Body of pancreas (tissue), 4 donors: ENCODE data around the gene CEP20. TPM values are rescaled to one million over a fixed set of nuclear protein-coding genes. Genes with fewer than 3 reads are reported as not detected.
A peak's percentile ranks its signal among the peaks of the same experiment; 100 is the strongest.

Experiments
- ATAC-seq: fragments of 150-250 bp; one replicate; pipeline ENCODE4 v1.9.1; 2016
- DNase-seq, 4 donors: peaks; one replicate each; pipeline ENCODE4 v3.0.0-alpha.2; 2019
- H3K27ac ChIP-seq, 4 donors: fragments of 200-600 bp; sonication (generic); 1 replicate in 3 of 4; 2 replicates in 1 of 4; pipeline versions ENCODE4 v1.5.1 to v1.6.1; 2016 to 2019; ENCODE audit warnings: mild to moderate bottlenecking in 1 of 4, mixed read lengths in 1 of 4, moderate library complexity in 1 of 4
- H3K27me3 ChIP-seq, 2 donors: fragments of 200-600 bp; sonication (generic); one replicate each; pipeline ENCODE4 v1.6.0; 2016; ENCODE audit warnings: mild to moderate bottlenecking in 1 of 2
- H3K36me3 ChIP-seq, 2 donors: fragments of 200-600 bp; sonication (generic); replicated peaks in 1 of 2; 2 replicates each; pipeline ENCODE4 v1.5.1; 2016; ENCODE audit warnings: low read depth in 2 of 2; ENCODE audit not compliant: insufficient read depth in 1 of 2
- H3K4me1 ChIP-seq: fragments of 200-600 bp; sonication (generic); one replicate; pipeline ENCODE4 v1.6.0; 2016
- H3K4me3 ChIP-seq, 2 donors: fragments of 200-600 bp; sonication (generic); 1 replicate in 1 of 2; 2 replicates in 1 of 2; pipeline ENCODE4 v1.5.1; 2016 to 2019
- H3K9me3 ChIP-seq, 3 donors: fragments of 200-600 bp; sonication (generic); 1 replicate in 2 of 3; 2 replicates in 1 of 3; pipeline ENCODE4 v1.5.1; 2016
- POLR2A ChIP-seq, 3 donors: fragments of 450-650 bp; IDR thresholded peaks; one replicate each; pipeline ENCODE4 v1.6.1; 2016; ENCODE audit warnings: antibody characterized with exemption in 3 of 3, mild to moderate bottlenecking in 2 of 3
- WGBS, 2 donors: methylation state at CpG; one replicate each; pipeline ENCODE4 v1.1.5; 2017; 5-methylcytosine and 5-hydroxymethylcytosine counted together
- intact Hi-C: fragments of 100-400 bp; cut with DNase I; formaldehyde crosslinking; loops from one replicate; pipeline ENCODE4 v1.15.1; 2023
- total RNA-seq, 2 donors: library from RNA; depleted of rRNA; stranded (reverse); fragments of >200 nt; gene quantifications; one replicate each; pipeline ENCODE4 v1.1.0, GENCODE V29; 2016
- TF ChIP-seq, protein P1 (sequence below), 7 experiments: fragments of 450-650 bp in 4 of 7; fragments of 200-600 bp in 3 of 7; sonication (generic) in 3 of 7; IDR thresholded peaks; one replicate each; pipeline ENCODE4 v1.5.1; 2016 to 2019; ENCODE audit warnings: antibody characterized with exemption in 7 of 7

Gene CEP20
- total RNA-seq, 2 donors from 2014 or later, result 17.5 to 21.3 TPM

- TF ChIP-seq POLR2A (IDR thresholded peaks at IDR 0.05), result no peak
- TF ChIP-seq, protein P1, sequence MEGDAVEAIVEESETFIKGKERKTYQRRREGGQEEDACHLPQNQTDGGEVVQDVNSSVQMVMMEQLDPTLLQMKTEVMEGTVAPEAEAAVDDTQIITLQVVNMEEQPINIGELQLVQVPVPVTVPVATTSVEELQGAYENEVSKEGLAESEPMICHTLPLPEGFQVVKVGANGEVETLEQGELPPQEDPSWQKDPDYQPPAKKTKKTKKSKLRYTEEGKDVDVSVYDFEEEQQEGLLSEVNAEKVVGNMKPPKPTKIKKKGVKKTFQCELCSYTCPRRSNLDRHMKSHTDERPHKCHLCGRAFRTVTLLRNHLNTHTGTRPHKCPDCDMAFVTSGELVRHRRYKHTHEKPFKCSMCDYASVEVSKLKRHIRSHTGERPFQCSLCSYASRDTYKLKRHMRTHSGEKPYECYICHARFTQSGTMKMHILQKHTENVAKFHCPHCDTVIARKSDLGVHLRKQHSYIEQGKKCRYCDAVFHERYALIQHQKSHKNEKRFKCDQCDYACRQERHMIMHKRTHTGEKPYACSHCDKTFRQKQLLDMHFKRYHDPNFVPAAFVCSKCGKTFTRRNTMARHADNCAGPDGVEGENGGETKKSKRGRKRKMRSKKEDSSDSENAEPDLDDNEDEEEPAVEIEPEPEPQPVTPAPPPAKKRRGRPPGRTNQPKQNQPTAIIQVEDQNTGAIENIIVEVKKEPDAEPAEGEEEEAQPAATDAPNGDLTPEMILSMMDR (IDR thresholded peaks at IDR 0.05), result no peak
- DNase-seq (no peak), ATAC-seq (no peak)
- no peaks in the 10 kb centered on the region for H3K9me3 ChIP-seq
- 92 to 93% methylated on average over 7 of the region's 7 CpGs for WGBS, 2 donors
- H3K27me3 ChIP-seq, result no peaks in the 10 kb centered on the region
- intact Hi-C loops, result no loop called here
- H3K4me3 ChIP-seq, result no peak overlapping the region
- H3K36me3 ChIP-seq, result no peaks in the 10 kb centered on the region
- no peak overlapping the region for H3K27ac ChIP-seq
- H3K4me1 ChIP-seq, result peaks cover 10% of the 10 kb centered on the region
These were observed 6.4 kb upstream of the CEP20 start for GRCh38 chr16:15894571-15895374.

DNA sequence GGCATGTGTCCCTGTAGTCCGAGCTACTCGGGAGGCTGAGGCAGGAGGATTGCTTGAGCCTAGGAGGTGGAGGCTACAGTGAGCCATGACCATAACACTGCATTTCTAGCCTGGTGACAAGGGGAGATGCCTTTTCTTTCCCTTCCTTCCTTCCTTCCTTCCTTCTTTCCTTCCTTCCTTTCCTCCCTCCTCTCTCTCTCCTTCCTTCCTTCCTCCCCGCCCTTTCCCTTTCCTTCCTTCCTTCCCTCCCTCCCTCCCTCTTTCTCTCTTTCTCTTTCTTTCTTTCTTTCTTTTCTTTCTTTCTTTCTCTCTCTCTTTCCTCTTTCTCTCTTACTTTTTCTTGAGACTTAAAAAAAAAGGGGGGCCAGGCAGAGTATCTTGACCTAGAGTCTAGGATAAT lies 3.1 kb upstream of the CEP20 start:
- Histone ChIP-seq H3K27me3 (no peaks in the 10 kb centered on the region), H3K27ac (peak overlapping the region in 3 of 4 donors; percentile 29 to 50 (median 41)), H3K4me3 (no peak overlapping the region), H3K36me3 (no peaks in the 10 kb centered on the region), H3K4me1 (peaks cover 21% of the 10 kb centered on the region), H3K9me3 (no peaks in the 10 kb centered on the region)
- DNase-seq (no peak), ATAC-seq (no peak)
- intact Hi-C loops, result no loop called here
- WGBS, 2 donors, result 70 to 79% methylated on average over 3 of the region's 3 CpGs
- TF ChIP-seq POLR2A (IDR thresholded peaks at IDR 0.05), result no peak
- TF ChIP-seq, protein P1 (IDR thresholded peaks at IDR 0.05), result no peak

- no peak for ATAC-seq
- Histone ChIP-seq H3K27ac (no peak overlapping the region), H3K9me3 (no peaks in the 10 kb centered on the region), H3K27me3 (no peaks in the 10 kb centered on the region), H3K4me3 (no peak overlapping the region), H3K36me3 (no peaks in the 10 kb centered on the region), H3K4me1 (peaks cover 28% of the 10 kb centered on the region)
- TF ChIP-seq POLR2A (IDR thresholded peaks at IDR 0.05), result no peak
- DNase-seq, result no peak
- WGBS, 2 donors, result 73 to 80% methylated on average over 4 of the region's 4 CpGs
- intact Hi-C loops, result no loop called here
These were observed 1.1 kb downstream of the CEP20 start for GRCh38 chr16:15887283-15887682.

DNA sequence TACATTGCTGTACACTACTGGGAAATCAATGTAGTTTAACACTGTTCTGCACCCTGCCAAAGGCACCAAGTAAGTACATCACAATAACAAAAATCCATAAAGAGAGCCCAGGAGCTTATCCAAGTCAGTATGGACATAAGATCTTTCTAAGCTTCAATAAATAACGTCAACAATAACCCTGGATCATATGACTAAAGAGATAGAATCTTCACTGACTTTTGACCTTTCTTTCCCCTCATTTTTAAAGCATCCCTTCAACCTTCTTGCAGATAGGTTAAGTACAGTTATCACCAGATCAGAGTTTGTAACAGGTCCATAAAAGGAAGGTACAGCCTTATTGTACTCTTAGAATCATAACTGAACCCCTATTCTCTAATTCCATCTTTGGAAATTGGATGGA lies 2.3 kb downstream of the CEP20 start:
- no peak overlapping the region for H3K4me3 ChIP-seq
- peaks cover 0 to 5% of the 10 kb centered on the region in 2 donors for H3K36me3 ChIP-seq
- intact Hi-C loops, result no loop called here
- DNase-seq, result no peak
- TF ChIP-seq, protein P1 (IDR thresholded peaks at IDR 0.05), result no peak
- TF ChIP-seq POLR2A (IDR thresholded peaks at IDR 0.05), result no peak
- no peak overlapping the region for H3K27ac ChIP-seq
- 17 to 18% methylated on average over 1 of the region's 1 CpG for WGBS, 2 donors
- no peak for ATAC-seq
- H3K9me3 ChIP-seq, result no peaks in the 10 kb centered on the region
- peaks cover 26% of the 10 kb centered on the region for H3K4me1 ChIP-seq
- no peaks in the 10 kb centered on the region for H3K27me3 ChIP-seq

DNA sequence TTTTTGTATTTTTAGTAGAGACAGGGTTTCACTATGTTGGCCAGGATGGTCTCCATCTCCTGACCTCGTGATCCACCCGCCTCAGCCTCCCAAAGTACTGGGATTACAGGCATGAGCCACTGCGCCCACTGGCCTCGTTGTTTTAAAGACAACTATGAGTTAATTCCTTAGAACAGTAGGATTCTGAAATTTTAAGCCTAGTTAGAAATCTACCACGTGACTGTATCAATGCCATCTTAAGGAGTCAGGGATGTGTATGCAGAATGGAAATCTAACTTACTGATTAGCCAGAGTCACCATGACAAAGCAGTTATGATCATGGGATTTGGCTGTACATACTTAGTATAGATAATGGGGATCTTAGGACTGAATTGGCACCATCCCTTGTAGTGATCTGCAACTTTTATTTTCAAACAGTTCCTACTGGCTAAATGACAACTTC lies 2.8 kb downstream of the CEP20 start:
- no peak for DNase-seq
- no peaks in the 10 kb centered on the region for H3K9me3 ChIP-seq
- TF ChIP-seq, protein P1 (IDR thresholded peaks at IDR 0.05), result no peak
- no peak for TF ChIP-seq POLR2A (IDR thresholded peaks at IDR 0.05)
- ATAC-seq, result no peak
- WGBS, 2 donors, result 83 to 84% methylated on average over 5 of the region's 5 CpGs
- H3K4me3 ChIP-seq, result no peak overlapping the region
- H3K27ac ChIP-seq, result no peak overlapping the region
- intact Hi-C loops, result no loop called here
- H3K36me3 ChIP-seq, result peaks cover 0 to 5% of the 10 kb centered on the region in 2 donors
- peaks cover 26% of the 10 kb centered on the region for H3K4me1 ChIP-seq
- no peaks in the 10 kb centered on the region for H3K27me3 ChIP-seq
